ENCODE measurements around the gene MRPL46. TPM values are rescaled to one million over a fixed set of nuclear protein-coding genes. Genes with fewer than 3 reads are reported as not detected.
A peak's percentile ranks its signal among the peaks of the same experiment; 100 is the strongest.
"Not testable (repeated sequence)": the region's sequence is repeated elsewhere in the genome, so short reads cannot be mapped to it uniquely, and the experiment has no call there.

Gene MRPL46
- total and polyA plus RNA-seq, 4 donors: 12.1 to 28.7 (median 21.1) TPM

- WGBS, 2 donors: 65 to 89% methylated on average over 3 of the region's 3 CpGs
- ATAC-seq (ENCODE audit: insufficient read depth, low FRiP score): no peak
- TF ChIP-seq, protein P1, sequence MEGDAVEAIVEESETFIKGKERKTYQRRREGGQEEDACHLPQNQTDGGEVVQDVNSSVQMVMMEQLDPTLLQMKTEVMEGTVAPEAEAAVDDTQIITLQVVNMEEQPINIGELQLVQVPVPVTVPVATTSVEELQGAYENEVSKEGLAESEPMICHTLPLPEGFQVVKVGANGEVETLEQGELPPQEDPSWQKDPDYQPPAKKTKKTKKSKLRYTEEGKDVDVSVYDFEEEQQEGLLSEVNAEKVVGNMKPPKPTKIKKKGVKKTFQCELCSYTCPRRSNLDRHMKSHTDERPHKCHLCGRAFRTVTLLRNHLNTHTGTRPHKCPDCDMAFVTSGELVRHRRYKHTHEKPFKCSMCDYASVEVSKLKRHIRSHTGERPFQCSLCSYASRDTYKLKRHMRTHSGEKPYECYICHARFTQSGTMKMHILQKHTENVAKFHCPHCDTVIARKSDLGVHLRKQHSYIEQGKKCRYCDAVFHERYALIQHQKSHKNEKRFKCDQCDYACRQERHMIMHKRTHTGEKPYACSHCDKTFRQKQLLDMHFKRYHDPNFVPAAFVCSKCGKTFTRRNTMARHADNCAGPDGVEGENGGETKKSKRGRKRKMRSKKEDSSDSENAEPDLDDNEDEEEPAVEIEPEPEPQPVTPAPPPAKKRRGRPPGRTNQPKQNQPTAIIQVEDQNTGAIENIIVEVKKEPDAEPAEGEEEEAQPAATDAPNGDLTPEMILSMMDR (IDR thresholded peaks at IDR 0.05; ENCODE audit: control extremely low read depth, extremely low read depth): no peak
- Histone ChIP-seq H3K9ac (ENCODE audit: insufficient read depth in 1 of 2, low read length in 2 of 2) (no peak overlapping the region), H3K9me3 (ENCODE audit: control insufficient read depth in 4 of 4, insufficient read depth in 3 of 4, low read length in 3 of 4) (peaks cover 0 to 1% (median 0%) of the 10 kb centered on the region in 4 donors), H3K4me1 (ENCODE audit: control insufficient read depth in 5 of 5, insufficient read depth in 5 of 5, low read length in 5 of 5) (no peaks in the 10 kb centered on the region), H3K27me3 (ENCODE audit: control insufficient read depth in 3 of 3, insufficient read depth in 3 of 3, low read length in 2 of 3) (no peaks in the 10 kb centered on the region), H3K4me3 (no peak overlapping the region), H3K36me3 (ENCODE audit: control insufficient read depth in 4 of 4, insufficient read depth in 4 of 4, low read length in 4 of 4) (peaks cover 14 to 23% (median 20%) of the 10 kb centered on the region in 4 donors), H3K27ac (ENCODE audit: low read depth in 1 of 2, low read length in 1 of 2) (no peak overlapping the region)
- no peak for DNase-seq
These were observed 12.0 kb upstream of the MRPL46 start for GRCh38 chr15:88479169-88479568.

DNA sequence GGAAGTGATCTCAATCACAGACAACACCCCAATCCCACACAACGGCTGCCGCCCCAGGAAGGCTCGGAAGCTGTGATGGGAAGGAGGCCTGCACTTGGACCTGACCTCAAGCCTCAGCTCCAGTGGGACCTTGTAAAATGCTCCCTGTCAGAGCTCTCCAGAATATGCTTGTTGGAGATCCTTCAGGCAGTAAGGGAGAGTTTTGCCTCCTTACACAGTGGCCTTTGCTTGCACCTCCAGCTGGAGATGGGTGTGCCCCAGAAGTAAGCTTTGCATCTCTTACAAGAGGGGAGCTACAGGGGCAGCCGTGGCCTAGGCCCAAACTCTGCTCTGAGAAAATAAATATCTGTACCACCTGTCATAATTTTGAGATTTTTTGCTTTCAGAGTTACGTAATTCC, 10.7 kb upstream of the MRPL46 start:
- no peaks in the 10 kb centered on the region for H3K27me3 ChIP-seq (ENCODE audit: control insufficient read depth in 3 of 3, insufficient read depth in 3 of 3, low read length in 2 of 3)
- peaks cover 0 to 1% (median 0%) of the 10 kb centered on the region in 4 donors for H3K9me3 ChIP-seq (ENCODE audit: control insufficient read depth in 4 of 4, insufficient read depth in 3 of 4, low read length in 3 of 4)
- 88 to 91% methylated on average over 5 of the region's 5 CpGs for WGBS, 2 donors
- H3K4me3 ChIP-seq: no peak overlapping the region
- peaks cover 22 to 27% (median 22%) of the 10 kb centered on the region in 4 donors for H3K36me3 ChIP-seq (ENCODE audit: control insufficient read depth in 4 of 4, insufficient read depth in 4 of 4, low read length in 4 of 4)
- H3K9ac ChIP-seq (ENCODE audit: insufficient read depth in 1 of 2, low read length in 2 of 2): no peak overlapping the region
- no peaks in the 10 kb centered on the region for H3K4me1 ChIP-seq (ENCODE audit: control insufficient read depth in 5 of 5, insufficient read depth in 5 of 5, low read length in 5 of 5)
- ATAC-seq (ENCODE audit: insufficient read depth, low FRiP score): no peak
- no peak overlapping the region for H3K27ac ChIP-seq (ENCODE audit: low read depth in 1 of 2, low read length in 1 of 2)
- TF ChIP-seq, protein P1 (IDR thresholded peaks at IDR 0.05; ENCODE audit: control extremely low read depth, extremely low read depth): no peak
- DNase-seq: no peak

DNA sequence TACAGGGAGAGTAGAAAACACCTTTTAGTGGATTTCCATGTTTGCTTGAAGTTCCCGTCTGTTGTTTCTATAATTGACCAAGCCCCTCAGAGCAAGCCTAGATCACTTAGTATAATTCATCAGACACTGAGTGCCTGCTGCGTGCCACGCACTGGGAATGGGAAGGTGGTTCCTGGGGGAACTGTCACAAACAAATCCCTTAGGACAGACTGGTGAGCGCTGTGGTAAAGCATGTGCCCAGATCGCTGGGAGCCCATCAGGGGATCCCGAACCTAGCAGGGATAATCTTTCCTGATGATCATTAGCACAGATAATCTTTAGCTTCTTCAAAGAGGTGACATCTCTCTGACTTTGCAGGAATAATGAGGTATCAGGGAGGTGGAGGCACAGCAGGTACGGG, 9.9 kb upstream of the MRPL46 start:
- Histone ChIP-seq H3K27me3 (ENCODE audit: control insufficient read depth in 3 of 3, insufficient read depth in 3 of 3, low read length in 2 of 3) (no peaks in the 10 kb centered on the region), H3K9me3 (ENCODE audit: control insufficient read depth in 4 of 4, insufficient read depth in 3 of 4, low read length in 3 of 4) (peaks cover 0 to 1% (median 0%) of the 10 kb centered on the region in 4 donors), H3K4me1 (ENCODE audit: control insufficient read depth in 5 of 5, insufficient read depth in 5 of 5, low read length in 5 of 5) (no peaks in the 10 kb centered on the region), H3K9ac (ENCODE audit: insufficient read depth in 1 of 2, low read length in 2 of 2) (no peak overlapping the region), H3K36me3 (ENCODE audit: control insufficient read depth in 4 of 4, insufficient read depth in 4 of 4, low read length in 4 of 4) (peaks cover 26 to 31% (median 28%) of the 10 kb centered on the region in 4 donors), H3K27ac (ENCODE audit: low read depth in 1 of 2, low read length in 1 of 2) (no peak overlapping the region), H3K4me3 (no peak overlapping the region)
- WGBS, 2 donors: 91 to 95% methylated on average over 7 of the region's 7 CpGs
- TF ChIP-seq, protein P1 (IDR thresholded peaks at IDR 0.05; ENCODE audit: control extremely low read depth, extremely low read depth): no peak
- no peak for ATAC-seq (ENCODE audit: insufficient read depth, low FRiP score)
- no peak for DNase-seq

DNA sequence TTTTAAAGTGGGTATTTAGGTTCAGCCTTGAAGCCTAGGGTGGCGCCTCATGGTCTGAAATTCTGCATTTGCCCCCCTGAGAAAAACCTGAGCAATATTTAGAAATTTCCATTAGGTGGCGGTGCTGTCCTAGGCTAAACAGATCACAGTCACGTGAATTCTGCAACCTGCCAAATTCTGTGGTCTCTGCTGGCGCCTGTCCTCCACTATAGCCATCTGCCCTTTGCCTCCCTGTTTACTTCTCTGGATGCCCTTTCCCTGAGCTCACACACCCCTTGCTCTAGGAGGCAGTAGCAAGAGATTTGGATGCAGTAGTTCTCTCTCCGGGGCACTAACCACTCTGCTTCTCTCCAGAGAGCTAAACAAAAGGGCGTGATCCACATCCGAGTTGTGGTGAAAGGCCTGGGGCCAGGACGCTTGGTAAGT, 9.5 kb upstream of the MRPL46 start:
- Histone ChIP-seq H3K9me3 (ENCODE audit: control insufficient read depth in 4 of 4, insufficient read depth in 3 of 4, low read length in 3 of 4) (peaks cover 0 to 1% (median 0%) of the 10 kb centered on the region in 4 donors), H3K27me3 (ENCODE audit: control insufficient read depth in 3 of 3, insufficient read depth in 3 of 3, low read length in 2 of 3) (no peaks in the 10 kb centered on the region), H3K36me3 (ENCODE audit: control insufficient read depth in 4 of 4, insufficient read depth in 4 of 4, low read length in 4 of 4) (peaks cover 26 to 31% (median 28%) of the 10 kb centered on the region in 4 donors), H3K4me1 (ENCODE audit: control insufficient read depth in 5 of 5, insufficient read depth in 5 of 5, low read length in 5 of 5) (no peaks in the 10 kb centered on the region), H3K9ac (ENCODE audit: insufficient read depth in 1 of 2, low read length in 2 of 2) (no peak overlapping the region), H3K4me3 (no peak overlapping the region), H3K27ac (ENCODE audit: low read depth in 1 of 2, low read length in 1 of 2) (no peak overlapping the region)
- 80% methylated on average over 8 of the region's 8 CpGs for WGBS, 2 donors
- TF ChIP-seq, protein P1 (IDR thresholded peaks at IDR 0.05; ENCODE audit: control extremely low read depth, extremely low read depth): no peak
- peak; percentile 30 to 57 (median 46) for DNase-seq
- ATAC-seq (ENCODE audit: insufficient read depth, low FRiP score): no peak

GRCh38 chr15:88473661-88474293, 6.6 kb upstream of the MRPL46 start:
- not testable (repeated sequence) for H3K27me3 ChIP-seq (ENCODE audit: control insufficient read depth in 3 of 3, insufficient read depth in 3 of 3, low read length in 2 of 3); H3K4me1 ChIP-seq (ENCODE audit: control insufficient read depth in 5 of 5, insufficient read depth in 5 of 5, low read length in 5 of 5); ATAC-seq (ENCODE audit: insufficient read depth, low FRiP score); H3K9ac ChIP-seq (ENCODE audit: insufficient read depth in 1 of 2, low read length in 2 of 2); H3K27ac ChIP-seq (ENCODE audit: low read depth in 1 of 2, low read length in 1 of 2); H3K9me3 ChIP-seq (ENCODE audit: control insufficient read depth in 4 of 4, insufficient read depth in 3 of 4, low read length in 3 of 4); DNase-seq; H3K4me3 ChIP-seq
- peaks cover 21 to 30% (median 27%) of the 10 kb centered on the region in 4 donors for H3K36me3 ChIP-seq (ENCODE audit: control insufficient read depth in 4 of 4, insufficient read depth in 4 of 4, low read length in 4 of 4)
- WGBS, 2 donors: 91 to 94% methylated on average over 4 of the region's 4 CpGs
